Hepatocyte (in vitro differentiated cells): ENCODE data around the gene MOB2.

ENCODE experiments used
- EZH2 ChIP-seq: fragments of 200-600 bp; sonication (generic); IDR thresholded peaks from 2 replicates; pipeline ENCODE4 v1.6.1; 2016; ENCODE audit warnings: antibody characterized with exemption, mild to moderate bottlenecking, borderline replicate concordance
- EZH2phosphoT487 ChIP-seq: fragments of 200-600 bp; sonication (generic); IDR thresholded peaks from one replicate; pipeline ENCODE4 v1.6.1; 2018; ENCODE audit warnings: antibody characterized with exemption, mild to moderate bottlenecking, low read depth, moderate library complexity; ENCODE audit not compliant: unreplicated experiment, severe bottlenecking
- TF ChIP-seq, protein P1 (sequence below): fragments of 200-600 bp; sonication (generic); IDR thresholded peaks from 2 replicates; pipeline ENCODE4 v1.5.1; 2016; ENCODE audit warnings: antibody characterized with exemption, mild to moderate bottlenecking; ENCODE audit not compliant: poor library complexity

GRCh38 chr11:1455032-1455762 is 31.4 kb downstream of the MOB2 start:
- TF ChIP-seq, protein P1, sequence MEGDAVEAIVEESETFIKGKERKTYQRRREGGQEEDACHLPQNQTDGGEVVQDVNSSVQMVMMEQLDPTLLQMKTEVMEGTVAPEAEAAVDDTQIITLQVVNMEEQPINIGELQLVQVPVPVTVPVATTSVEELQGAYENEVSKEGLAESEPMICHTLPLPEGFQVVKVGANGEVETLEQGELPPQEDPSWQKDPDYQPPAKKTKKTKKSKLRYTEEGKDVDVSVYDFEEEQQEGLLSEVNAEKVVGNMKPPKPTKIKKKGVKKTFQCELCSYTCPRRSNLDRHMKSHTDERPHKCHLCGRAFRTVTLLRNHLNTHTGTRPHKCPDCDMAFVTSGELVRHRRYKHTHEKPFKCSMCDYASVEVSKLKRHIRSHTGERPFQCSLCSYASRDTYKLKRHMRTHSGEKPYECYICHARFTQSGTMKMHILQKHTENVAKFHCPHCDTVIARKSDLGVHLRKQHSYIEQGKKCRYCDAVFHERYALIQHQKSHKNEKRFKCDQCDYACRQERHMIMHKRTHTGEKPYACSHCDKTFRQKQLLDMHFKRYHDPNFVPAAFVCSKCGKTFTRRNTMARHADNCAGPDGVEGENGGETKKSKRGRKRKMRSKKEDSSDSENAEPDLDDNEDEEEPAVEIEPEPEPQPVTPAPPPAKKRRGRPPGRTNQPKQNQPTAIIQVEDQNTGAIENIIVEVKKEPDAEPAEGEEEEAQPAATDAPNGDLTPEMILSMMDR = no peak
- TF ChIP-seq EZH2 (no peak), EZH2phosphoT487 (no peak)
